K562 (cell line): Measurements from ENCODE around the gene IRF2BP2. TPM values are rescaled to one million over a fixed set of nuclear protein-coding genes. Genes with fewer than 3 reads are reported as not detected.
A peak's percentile ranks its signal among the peaks of the same experiment; 100 is the strongest.

Experiments used
- ATAC-seq: fragments of 200-7000 bp; cut with Tn5 transposase; 3 replicates; pipeline ENCODE4 v1.9.1; 2020; ENCODE audit warnings: moderate library complexity
- BruUV-seq: library from RNA; stranded (reverse); fragments of 400-500 nt; replicated peaks from 2 replicates; lab custom pipeline; 2021; lab: Mats Ljungman, UMichigan
- CTCF ChIA-PET: fragments of 300-600 bp; formaldehyde crosslinking; extraction: SDS; loops from one replicate; lab custom pipeline; 2021; ENCODE audit warnings: low intra/inter-chr PET ratio; lab: Yijun Ruan, JAX
- POLR2A ChIA-PET: fragments of 300-600, 350-650 bp; sonication (Branson Sonifier 250); formaldehyde crosslinking; extraction: SDS; loops from one replicate; lab custom pipeline; 2021; ENCODE audit warnings: antibody characterized with exemption, inconsistent platforms; lab: Yijun Ruan, JAX
- DNase-seq, 4 experiments: peaks; one replicate each; pipeline versions ENCODE4 v3.0.0 to v3.0.0-alpha.2; 2011 to 2018; ENCODE audit warnings: low spot score in 3 of 4, mixed read lengths in 3 of 4; ENCODE audit errors: extremely low read depth in 1 of 4
- FAIRE-seq: peaks from 2 replicates; lab custom pipeline; 2011; peaks lifted over from hg19 to GRCh38; lab: Jason Lieb, UNC
- H2AFZ ChIP-seq: 2 replicates; pipeline ENCODE4 v1.6.0; 2011; ENCODE audit warnings: low read depth, low read length, control low read depth, inconsistent platforms
- H3K27ac ChIP-seq: fragments of 200-600 bp; 3 replicates; pipeline ENCODE4 v1.8.0; 2011; ENCODE audit warnings: low read depth, mild to moderate bottlenecking, control low read depth, inconsistent platforms, low read length, moderate library complexity, mixed read lengths; ENCODE audit errors: extremely low read depth
- H3K27me3 ChIP-seq, 2 experiments: fragments of 300-600 bp in 1 of 2; 2 replicates in 1 of 2; 3 replicates in 1 of 2; pipeline versions ENCODE4 v1.6.0 to v1.8.0; 2011; ENCODE audit warnings: inconsistent platforms in 2 of 2, low read length in 2 of 2, mild to moderate bottlenecking in 1 of 2, mixed read lengths in 1 of 2, moderate library complexity in 1 of 2; ENCODE audit not compliant: control insufficient read depth in 2 of 2, insufficient read depth in 2 of 2
- H3K36me3 ChIP-seq: fragments of 300-600 bp; 3 replicates; pipeline ENCODE4 v1.8.0; 2011; ENCODE audit warnings: mild to moderate bottlenecking, low read length, inconsistent platforms; ENCODE audit not compliant: control insufficient read depth, insufficient read depth
- H3K4me1 ChIP-seq, 2 experiments: fragments of 200-600 bp in 1 of 2; replicated peaks in 1 of 2; 2 replicates in 1 of 2; 3 replicates in 1 of 2; pipeline versions ENCODE4 v1.5.1 to v1.8.0; 2011; ENCODE audit warnings: inconsistent platforms in 2 of 2, low read length in 2 of 2, mild to moderate bottlenecking in 1 of 2, mixed read lengths in 1 of 2, moderate library complexity in 1 of 2; ENCODE audit not compliant: control insufficient read depth in 2 of 2, insufficient read depth in 2 of 2
- H3K4me2 ChIP-seq: 2 replicates; pipeline ENCODE4 v1.6.1; 2011; ENCODE audit warnings: low read length, control low read depth, inconsistent platforms, mixed read lengths; ENCODE audit not compliant: insufficient read depth
- H3K4me3 ChIP-seq: fragments of 200-600 bp; sonication (generic), shearing (Covaris generic); 2 replicates; pipeline ENCODE4 v1.5.1; 2016; ENCODE audit warnings: control low read depth, inconsistent platforms
- H3K79me2 ChIP-seq: fragments of 200-600 bp; 3 replicates; pipeline ENCODE4 v1.8.0; 2011; ENCODE audit warnings: low read length, inconsistent platforms; ENCODE audit not compliant: control insufficient read depth, insufficient read depth
- H3K9ac ChIP-seq, 2 experiments: 2 replicates each; pipeline versions ENCODE4 v1.6.0 to v1.6.1; 2011; ENCODE audit warnings: low read depth in 2 of 2, low read length in 2 of 2, control low read depth in 1 of 2, inconsistent platforms in 1 of 2, mild to moderate bottlenecking in 1 of 2, mixed read lengths in 1 of 2; ENCODE audit not compliant: insufficient read depth in 1 of 2
- H3K9me1 ChIP-seq: one replicate; pipeline ENCODE4 v1.6.0; 2011; ENCODE audit warnings: inconsistent platforms, mild to moderate bottlenecking, low read length, moderate library complexity; ENCODE audit not compliant: control insufficient read depth, insufficient read depth
- H3K9me3 ChIP-seq: replicated peaks from 2 replicates; pipeline ENCODE4 v1.5.1; 2011; ENCODE audit warnings: low read depth, low read length, inconsistent platforms; ENCODE audit not compliant: control insufficient read depth, insufficient read depth
- H4K20me1 ChIP-seq: replicated peaks from 2 replicates; pipeline ENCODE4 v1.6.1; 2011; ENCODE audit warnings: low read length, inconsistent platforms, mixed read lengths; ENCODE audit not compliant: control insufficient read depth, insufficient read depth
- CREB3 ChIP-seq: fragments of 450-650 bp; conservative IDR thresholded peaks from 2 replicates; pipeline ENCODE4 v1.6.1; 2016; ENCODE audit warnings: missing genetic modification characterization, low read depth, mild to moderate bottlenecking, missing compliant biosample characterization, moderate library complexity
- CREBBP ChIP-seq: IDR thresholded peaks from one replicate; pipeline ENCODE4 v1.6.1; 2012; ENCODE audit warnings: low read depth, mild to moderate bottlenecking, control low read depth, inconsistent platforms, low read length
- DMBX1 ChIP-seq: fragments of 250-450 bp; sonication (Bioruptor Pico); IDR thresholded peaks from 2 replicates; pipeline ENCODE4 v1.8.0; 2022; ENCODE audit warnings: inconsistent platforms, mild to moderate bottlenecking, moderate library complexity, borderline replicate concordance
- PRPF4 ChIP-seq: fragments of 200-400 bp; formaldehyde crosslinking; IDR thresholded peaks from one replicate; pipeline ENCODE4 v1.6.1; 2017; ENCODE audit warnings: low read length, low read depth, mild to moderate bottlenecking; ENCODE audit not compliant: insufficient read depth, poor library complexity, severe bottlenecking
- ZFPM2 ChIP-seq: fragments of 250-450 bp; sonication (Bioruptor Pico); IDR thresholded peaks from 2 replicates; pipeline ENCODE4 v1.5.1; 2022; ENCODE audit warnings: mild to moderate bottlenecking
- WGBS: fragments of 100-300 bp; shearing (Covaris generic); methylation state at CpG from one replicate; pipeline ENCODE4 v1.1.6; 2016; ENCODE audit warnings: low coverage, mixed read lengths; ENCODE audit not compliant: insufficient coverage; ENCODE audit errors: missing lambda C conversion rate; 5-methylcytosine and 5-hydroxymethylcytosine counted together
- in situ Hi-C: fragments of 300-500 bp; cut with MboI; formaldehyde crosslinking; loops from 4 replicates; pipeline ENCODE4 v1.15.0; 2018; ENCODE audit warnings: inconsistent platforms, mixed read lengths
- intact Hi-C: fragments of 100-400 bp; cut with micrococcal nuclease; formaldehyde crosslinking; loops from 2 replicates; pipeline ENCODE4 v1.14.2; 2022
- polyA plus RNA-seq, 8 experiments: library from polyadenylated mRNA; depleted of rRNA in 4 of 8; stranded (reverse) in 5 of 8; unstranded in 3 of 8; fragments of >200 nt; fragmentation: Nextera tagmentation in 2 of 8; fragmentation: Illumina TruSeq in 1 of 8; extraction: Ambion mirVana in 2 of 8; extraction: Trizol in 1 of 8; gene quantifications; 2 replicates each; pipeline versions ENCODE4 v1.2.1 to v1.2.3, GENCODE V29; 2011 to 2014; ENCODE audit warnings: inconsistent platforms in 1 of 8, missing spikeins in 1 of 8
- total RNA-seq, 7 experiments: library from RNA; depleted of rRNA in 6 of 7; stranded (reverse); fragments of >200 nt in 6 of 7; fragmentation: Illumina TruSeq in 2 of 7; extraction: Trizol in 2 of 7; gene quantifications; 2 replicates each; pipeline versions ENCODE4 v1.2.1 to v1.2.3, GENCODE V29; 2011 to 2021; ENCODE audit warnings: low replicate concordance in 1 of 7

IRF2BP2 gene
- total and polyA plus RNA-seq, 9 of the 15 experiments (the other 6 are each of a cell fraction or from before 2014, with no cell fraction given) = 7.7 to 68.6 (median 22.1) TPM

- Histone ChIP-seq H3K4me1 (no peaks in the 10 kb centered on the region), H2AFZ (no peak overlapping the region), H3K79me2 (no peaks in the 10 kb centered on the region), H3K36me3 (no peaks in the 10 kb centered on the region), H3K27ac (no peak overlapping the region), H3K9ac (no peak overlapping the region), H3K4me3 (no peak overlapping the region), H3K9me1 (no peaks in the 10 kb centered on the region), H4K20me1 (no peaks in the 10 kb centered on the region), H3K4me2 (no peak overlapping the region), H3K27me3 (no peaks in the 10 kb centered on the region), H3K9me3 (peaks cover 5% of the 10 kb centered on the region)
- WGBS = 24% methylated on average over 3 of the region's 3 CpGs
- ATAC-seq = no peak
- TF ChIP-seq CREBBP = peak; percentile 88
- no peak for TF ChIP-seq DMBX1 (CRISPR knock-in tag)
- no peak for TF ChIP-seq ZFPM2 (CRISPR knock-in tag)
- no peak for TF ChIP-seq CREB3 (tag)
- TF ChIP-seq PRPF4 = no peak
- FAIRE-seq = no peak
- no peak for DNase-seq
- CTCF ChIA-PET = no interaction called here
- POLR2A ChIA-PET = no interaction called here
- in situ Hi-C loops (no loop called here), intact Hi-C loops (no loop called here)
- BruUV-seq = no TSS peak
These were observed 39.6 kb upstream of the IRF2BP2 start for GRCh38 chr1:234649432-234650081.
